HG02759 (cell line): ENCODE data around the gene SLC44A5.
"Not testable (repeated sequence)": the region's sequence is repeated elsewhere in the genome, so short reads cannot be mapped to it uniquely, and the experiment has no call there.

ENCODE experiments used
- ATAC-seq: cut with Tn5 transposase; IDR thresholded peaks from one replicate; pipeline ENCODE4 v1.9.1; 2021; ENCODE audit warnings: mild to moderate bottlenecking, moderate library complexity; ENCODE audit not compliant: unreplicated experiment

SLC44A5 gene

DNA sequence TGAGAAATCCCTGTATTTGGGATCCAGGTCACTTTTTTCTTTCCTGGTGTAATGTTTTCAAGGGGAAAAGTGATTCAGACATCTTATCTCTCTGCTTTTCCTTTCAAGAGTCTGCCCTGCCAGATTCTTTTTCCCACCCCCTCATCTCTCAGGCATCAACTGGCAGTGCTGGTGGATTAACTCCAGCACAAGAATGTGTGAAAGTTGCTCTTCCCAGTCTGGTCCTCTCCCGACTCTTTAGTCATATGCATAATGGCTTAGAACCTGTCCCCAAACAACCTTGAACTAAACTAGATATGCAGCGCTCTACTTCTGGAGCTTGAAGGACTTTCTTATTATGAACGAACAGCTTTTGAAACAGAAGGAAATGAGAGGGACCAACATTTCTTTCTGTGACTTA, 88.5 kb downstream of the SLC44A5 start:
- ATAC-seq, result no peak

DNA sequence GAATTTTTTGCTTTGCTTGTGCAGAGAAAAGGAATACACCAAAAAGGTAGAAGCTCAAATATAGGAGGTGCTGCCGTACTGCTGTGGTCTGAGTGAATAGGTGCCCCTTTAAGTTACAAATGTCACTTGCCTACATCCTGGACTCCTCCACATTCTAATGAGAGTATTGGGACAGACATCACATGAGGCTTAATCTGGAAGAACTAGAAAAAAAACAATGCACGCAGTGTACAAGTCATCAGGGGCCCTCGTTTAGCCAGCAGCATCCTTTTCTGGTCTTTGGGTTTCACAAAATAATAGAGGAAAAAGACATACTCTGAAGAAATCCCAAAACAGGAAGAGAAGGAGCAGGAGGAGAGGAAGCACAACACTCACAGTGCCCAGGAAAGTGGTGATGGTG, 89.3 kb downstream of the SLC44A5 start:
- no peak for ATAC-seq

DNA sequence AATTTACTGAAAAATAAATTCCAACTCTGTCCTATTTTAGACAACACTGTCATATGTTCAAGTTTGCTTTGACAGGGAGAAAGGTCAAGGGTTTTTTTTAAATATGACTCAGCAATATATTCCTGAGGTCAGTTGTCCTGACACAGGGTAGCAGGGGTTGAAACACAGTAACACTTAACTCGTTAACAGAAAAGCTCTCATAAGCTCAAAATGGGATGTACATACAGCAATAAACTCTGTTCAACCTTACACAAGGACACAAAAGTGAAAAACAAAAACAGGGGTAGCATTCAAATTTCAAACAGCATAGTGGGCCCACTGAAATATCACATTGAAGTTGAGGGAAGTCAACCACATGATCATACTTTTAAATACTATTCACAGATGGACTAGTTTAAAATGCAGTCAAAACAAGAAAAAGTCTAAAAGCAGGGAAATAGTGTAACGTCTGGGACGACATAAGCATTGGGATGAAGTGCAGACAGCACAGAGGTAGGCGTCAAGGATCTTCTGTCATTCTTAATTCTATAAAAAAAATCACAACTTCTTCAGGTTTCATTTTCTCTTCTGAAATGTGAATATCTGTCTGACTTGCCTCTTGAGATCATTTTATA, 89.9 kb downstream of the SLC44A5 start:
- no peak for ATAC-seq

DNA sequence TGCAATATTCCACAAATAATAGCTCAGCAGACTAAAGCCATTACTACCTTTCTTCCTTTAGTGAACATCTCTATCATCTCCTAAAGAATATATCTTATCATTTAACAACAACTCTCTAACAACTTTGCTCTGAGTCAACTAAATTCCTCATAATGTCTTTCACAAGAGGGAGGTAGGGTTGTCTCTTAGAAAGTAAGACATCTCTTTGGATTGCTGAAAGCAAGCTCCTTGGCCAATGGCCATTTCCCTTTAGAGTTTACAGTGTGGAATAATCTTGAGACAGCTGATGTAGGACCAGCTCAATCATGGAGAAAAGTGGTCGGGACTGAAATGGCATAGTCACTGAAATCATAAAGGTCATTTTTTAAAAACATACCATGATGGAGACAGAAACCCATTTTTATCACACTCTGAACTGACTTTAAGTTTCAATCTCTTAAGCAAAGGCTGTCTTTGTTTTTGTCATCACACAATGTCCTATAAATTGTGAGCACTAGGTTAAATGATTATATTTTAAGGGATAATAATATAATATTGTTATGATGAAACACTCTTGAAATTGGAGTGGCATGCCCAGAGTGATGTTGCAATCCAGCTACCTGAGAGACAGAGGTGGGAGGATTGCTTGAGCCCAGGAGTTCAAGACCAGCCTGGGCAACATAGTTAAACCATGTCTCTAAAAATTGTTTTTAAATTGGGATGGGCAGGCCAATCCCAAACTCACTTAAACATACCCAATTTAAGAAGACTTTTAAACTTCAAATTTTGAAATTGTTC, 91.1 kb downstream of the SLC44A5 start:
- ATAC-seq, result no peak

DNA sequence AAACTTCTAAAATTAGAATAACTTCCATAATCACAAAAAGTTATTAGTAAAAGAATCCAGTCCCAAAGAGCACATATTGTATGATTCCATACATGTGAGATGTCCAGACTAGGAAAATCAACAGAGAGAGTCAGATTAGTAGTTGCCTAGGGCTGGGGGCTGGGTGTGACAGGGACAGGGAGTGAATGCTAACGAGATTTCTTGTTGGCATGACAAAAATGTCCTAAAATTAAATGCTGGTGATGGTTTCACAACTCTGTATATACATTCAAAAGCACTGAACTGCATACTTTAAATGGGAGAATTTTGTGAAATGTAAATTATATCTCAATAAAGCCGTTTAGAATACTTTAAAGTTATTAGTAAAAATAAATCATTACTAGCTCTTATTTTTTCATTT, 92.2 kb downstream of the SLC44A5 start:
- no peak for ATAC-seq

DNA sequence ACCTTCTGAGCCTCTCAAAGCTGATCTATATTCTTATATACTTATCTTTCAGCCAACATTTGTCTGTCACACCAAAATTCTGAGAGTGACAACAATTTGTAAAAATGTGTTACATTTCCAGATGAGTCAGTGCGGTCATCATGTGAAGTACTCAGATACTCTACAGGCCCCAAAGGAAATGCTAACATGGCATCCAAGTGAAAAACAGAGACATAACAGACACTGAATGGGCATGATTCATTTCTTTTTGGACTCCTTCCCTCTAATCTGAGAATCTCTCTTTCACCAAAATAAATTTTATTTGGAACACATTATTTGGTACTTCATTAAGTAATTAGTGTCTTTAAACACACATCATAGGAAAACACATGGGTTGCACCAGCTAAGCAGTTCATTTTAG, 96.6 kb downstream of the SLC44A5 start:
- ATAC-seq, result no peak

DNA sequence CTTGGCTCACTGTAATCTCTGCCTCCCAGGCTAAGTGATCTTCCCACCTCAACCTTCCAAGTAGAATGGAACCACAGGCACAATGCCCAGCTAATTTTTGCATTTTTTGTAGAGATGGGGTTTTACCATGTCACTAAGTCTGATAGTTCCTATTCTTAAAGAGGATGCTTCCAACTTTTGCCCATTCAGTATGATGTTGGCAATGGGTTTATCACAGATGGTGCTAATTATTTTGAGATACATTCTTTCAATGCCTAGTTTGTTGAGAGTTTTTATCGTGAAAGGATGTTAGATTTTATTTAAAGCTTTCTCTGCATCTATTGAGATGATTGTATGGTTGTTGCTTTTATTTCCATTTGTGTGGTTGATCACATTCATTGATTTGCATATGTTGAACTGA, 103.9 kb downstream of the SLC44A5 start:
- no peak for ATAC-seq

DNA sequence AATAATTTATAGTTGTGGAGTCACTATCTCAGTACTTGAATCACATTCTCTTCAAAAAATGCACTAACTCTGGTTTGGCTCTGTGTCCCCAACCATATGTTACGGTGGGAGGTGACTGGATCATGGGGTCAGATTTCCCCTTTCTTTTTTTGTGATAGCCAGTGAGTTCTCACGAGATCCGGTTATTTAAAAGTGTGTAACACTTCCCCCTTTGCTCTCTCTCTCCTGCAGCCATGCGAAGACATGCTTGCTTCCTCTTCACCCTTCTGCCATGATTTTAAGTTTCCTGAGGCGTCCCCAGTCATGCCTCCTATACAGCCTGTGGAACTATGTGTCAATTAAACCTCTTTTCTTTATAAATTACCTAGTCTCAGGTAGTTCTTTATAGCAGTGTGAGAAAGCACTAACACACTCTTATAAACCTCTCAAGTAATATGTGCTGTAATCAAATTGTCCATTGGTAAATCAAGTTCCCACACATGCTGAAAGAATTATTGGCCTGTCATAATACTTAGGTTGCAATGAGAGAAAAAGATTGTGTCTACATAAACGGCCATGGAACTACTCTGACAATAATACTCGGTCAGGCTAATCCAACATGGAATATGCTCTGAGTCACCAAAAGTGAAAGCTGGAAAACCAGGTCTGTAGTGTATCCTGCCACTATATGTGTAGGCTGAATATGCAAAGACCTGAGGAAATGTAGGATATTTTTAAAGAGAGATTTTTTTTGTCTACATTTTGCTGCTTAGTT, 107.5 kb downstream of the SLC44A5 start:
- ATAC-seq, result no peak

DNA sequence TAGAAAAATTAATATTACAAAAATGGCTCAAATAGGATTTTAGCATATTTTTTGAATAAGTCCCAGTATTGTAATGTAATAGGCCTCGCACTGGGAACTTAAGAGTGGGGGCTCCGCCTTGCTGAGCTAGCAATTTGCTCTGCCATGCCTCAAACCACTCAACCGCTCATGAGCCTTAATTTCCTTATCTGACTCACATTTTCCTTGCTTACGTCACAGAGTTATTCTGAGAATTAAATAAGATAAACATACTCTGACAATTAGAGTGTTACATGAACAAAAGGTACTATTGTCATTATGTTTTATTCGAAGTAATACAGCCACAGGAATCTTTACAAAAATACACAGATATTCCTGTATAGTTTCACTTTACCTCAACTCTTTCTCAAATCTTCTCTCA, 108.1 kb downstream of the SLC44A5 start:
- ATAC-seq, result no peak

DNA sequence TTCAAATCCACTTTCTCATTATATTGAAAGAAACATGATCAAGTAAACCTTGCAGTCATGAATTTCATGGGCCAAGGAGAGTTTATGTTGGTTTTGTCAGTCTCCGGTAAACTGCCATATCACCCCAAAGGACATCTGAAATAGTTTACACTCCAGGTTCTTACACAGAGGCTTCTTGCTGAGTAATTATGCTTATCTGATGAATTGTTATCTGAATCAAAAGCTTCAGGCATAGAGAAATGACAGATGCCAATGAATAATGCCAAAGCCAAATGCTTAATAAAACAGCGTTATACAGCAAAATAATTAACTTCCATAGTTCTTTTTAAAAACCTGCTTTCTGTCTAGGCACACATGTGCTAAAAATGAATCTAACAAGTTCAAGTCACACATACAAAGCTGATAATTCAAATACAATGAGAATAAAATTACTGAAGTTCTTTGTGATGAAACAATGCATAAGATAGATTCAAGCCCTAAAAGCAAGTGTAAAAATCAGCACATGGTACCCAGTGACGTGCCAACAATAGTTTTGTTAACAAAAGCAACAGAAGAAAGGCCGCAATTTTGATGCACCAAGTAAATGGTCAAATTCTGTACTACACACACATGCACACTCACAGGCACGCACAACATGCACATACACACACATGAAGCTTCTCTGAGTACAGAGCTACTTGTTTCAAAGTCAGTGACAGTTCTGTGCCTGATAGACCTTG, 109.2 kb downstream of the SLC44A5 start:
- ATAC-seq, result no peak

DNA sequence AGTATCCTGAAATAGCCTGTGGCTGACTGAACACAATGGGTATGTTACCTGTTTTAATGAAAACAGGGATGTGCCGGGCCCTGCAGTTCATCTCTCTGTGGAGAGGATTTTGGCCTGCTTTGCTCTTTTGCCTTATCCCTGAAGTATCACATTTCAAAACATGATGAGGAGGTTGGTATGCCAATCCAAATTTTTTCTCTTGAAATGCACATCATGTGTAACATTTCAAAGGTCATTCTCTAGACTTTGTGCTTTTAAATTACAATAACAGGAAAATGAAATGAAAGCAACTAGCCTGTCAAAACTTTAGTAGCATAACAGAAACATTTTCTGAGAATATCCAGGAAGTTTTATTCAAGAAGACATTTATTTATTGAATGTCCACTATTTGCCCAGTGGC, 118.9 kb downstream of the SLC44A5 start:
- no peak for ATAC-seq

DNA sequence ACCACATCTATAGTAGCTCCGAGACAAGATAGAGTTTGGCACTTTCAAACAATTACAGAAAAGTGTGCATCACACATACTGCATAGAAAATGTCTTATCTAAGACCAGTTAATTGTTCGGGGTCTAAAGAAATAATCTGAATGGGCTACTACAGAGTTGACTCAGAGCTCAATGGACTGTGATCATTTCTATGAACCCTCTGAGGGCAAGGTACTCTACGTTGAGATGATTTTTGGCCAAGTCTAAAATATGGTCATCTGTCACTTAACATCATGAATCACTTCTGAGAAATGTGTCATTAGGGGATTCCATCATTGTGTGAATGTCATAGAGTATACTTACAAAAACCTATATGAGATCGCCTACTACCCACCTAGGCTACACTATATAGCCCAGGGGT, 123.5 kb downstream of the SLC44A5 start:
- ATAC-seq, result no peak

DNA sequence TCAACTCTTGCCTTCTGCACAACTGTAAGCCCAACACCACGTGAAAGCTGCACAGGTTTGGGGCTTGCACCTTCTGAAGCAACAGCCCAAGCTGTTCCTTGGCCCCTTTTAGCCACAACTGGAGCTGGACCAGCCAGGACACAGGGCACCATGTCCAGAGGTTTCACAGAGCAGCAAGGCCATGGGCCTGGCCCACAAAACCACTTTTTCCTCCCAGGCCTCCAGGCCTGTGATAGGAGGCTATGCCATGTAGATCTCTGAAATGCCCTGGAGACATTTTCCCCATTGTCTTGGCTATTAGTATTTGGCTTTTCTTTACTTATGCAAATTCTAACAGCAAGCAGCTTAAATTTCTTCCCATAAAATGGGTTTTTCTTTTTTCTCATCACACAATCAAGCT, 126.1 kb downstream of the SLC44A5 start:
- ATAC-seq, result no peak

DNA sequence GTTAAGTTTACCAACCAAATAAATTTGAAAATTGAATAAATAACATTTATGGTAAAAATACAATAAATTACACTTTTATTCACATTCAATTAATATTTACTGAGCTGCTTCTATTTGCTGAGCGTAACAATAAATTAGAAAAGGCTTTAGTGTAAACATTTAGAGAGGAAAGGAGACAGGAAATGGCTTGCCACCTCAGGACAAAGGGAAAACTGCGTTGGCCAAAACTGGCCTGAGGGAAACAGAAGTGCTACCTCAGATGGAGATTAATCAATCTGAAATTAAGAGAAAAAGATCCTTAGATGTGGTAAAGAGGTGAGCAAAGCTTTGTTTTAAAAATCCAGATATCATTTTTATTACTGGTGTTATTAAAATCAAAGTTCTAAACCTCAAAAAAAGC, 128.0 kb downstream of the SLC44A5 start:
- ATAC-seq, result no peak

DNA sequence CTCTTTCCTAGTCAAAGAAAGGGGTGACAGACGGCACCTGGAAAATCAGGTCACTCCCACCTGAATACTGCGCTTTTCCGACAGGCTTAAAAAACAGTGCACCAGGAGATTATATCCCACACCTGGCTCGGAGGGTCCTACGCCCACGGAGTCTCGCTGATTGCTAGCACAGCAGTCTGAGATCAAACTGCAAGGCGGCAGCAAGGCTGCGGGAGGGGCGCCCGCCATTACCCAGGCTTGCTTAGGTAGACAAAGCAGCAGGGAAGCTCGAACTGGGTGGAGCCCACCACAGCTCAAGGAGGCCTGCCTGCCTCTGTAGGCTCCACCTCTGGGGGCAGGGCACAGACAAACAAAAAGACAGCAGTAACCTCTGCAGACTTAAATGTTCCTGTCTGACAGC, 134.4 kb downstream of the SLC44A5 start:
- ATAC-seq, result not testable (repeated sequence)

DNA sequence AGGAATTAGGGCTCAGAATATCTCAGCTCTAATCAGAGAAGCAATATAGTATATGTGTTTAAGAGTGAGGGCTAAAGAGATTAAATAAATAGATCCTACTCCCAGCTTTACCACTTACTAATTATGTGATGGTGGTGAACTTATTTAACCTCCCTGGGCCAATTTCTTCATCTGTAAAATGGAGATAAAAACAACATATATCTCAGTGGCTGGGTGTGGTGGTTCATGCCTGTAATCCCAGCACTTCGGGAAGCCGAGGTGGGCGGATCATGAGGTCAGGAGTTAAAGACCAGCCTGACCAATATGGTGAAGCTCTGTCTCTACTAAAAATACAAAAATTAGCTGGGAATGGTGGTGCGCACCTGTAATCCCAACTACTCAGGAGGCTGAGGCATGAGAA, 135.2 kb downstream of the SLC44A5 start:
- no peak for ATAC-seq

DNA sequence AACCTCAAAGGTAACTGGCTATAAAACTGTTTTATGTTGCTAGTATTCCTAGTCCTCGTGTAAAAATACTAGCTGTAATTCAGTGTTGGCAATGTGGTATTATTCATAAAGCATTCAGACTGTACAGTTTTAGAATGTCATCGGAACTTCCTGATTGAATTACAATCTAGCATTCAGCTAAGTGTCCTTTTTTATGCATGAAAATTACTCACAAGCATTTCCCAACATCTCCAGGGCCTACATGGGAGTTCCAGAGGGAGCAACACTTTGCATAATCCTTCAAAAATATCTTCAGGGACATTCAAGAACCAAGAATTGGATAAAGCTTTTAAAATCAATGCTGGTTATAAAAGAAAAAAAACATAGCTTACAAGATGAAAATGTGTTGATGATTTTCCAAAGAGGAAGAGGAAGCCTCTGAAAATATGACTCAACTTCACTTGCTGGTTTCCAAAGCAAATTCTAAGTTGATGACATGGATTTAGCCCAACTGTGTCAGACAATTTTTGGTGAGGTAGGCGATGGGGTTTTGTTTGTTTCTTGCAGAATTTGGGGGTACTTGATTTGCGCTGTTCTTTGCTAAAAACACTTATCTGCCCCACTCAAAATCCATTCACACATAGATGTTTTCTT, 137.8 kb downstream of the SLC44A5 start:
- no peak for ATAC-seq

DNA sequence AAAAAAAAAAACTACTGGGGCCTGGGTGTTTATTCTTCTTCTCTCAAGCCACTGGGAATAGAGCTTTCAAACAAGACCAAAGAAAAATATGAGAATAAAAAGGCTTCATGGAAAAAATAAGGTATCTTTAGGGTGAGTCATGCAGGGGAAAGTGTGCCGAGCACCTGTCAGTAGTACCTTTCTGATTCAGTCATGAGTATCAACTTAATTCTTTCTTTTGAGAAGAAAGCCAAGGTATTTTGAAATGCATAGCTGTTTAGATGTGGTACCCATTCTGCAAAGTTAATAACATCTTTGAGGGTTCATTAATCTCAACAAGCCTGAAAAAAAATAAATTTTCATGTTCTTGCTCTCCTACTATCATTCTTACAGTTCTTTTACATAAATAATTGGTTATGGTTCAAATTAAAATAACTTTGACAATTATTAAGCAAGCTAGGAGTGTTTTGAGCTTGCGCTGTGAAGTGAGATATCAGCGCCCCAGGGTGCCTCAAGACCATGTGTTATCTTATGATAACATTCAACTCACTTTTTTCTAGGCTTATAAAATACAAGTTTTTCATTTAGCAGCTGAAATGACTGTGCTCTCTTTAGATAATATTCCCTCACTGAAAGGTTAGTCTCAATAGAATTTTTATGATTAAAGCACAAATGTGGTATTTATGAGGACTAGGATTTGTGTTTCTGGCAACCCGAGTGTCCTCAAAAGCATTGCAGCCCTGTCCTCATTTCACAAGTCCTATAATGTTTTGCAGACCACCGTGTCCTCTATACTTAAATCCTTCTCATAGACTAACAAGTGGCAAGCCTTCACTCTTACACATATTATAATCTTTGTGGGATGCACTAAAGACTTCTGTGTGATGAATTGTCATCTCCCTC, 138.6 kb downstream of the SLC44A5 start:
- ATAC-seq, result no peak

DNA sequence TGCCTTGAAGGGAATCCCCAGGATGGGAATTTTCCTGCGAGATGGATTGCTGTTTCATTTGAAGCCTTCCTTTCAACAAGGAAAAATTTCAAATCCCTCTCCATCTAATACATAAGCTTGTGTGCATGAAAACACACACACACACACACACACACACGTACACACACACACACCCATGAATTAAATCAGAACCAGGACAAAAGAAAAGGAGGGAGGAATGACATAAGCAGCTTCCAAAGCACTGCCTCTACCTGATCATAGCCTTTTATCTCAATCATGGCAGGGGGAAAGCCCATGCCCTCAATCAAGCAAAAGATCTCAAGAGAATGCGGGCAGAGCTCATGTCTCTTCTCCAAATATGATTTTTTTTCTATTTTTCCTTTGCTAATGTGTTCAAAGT, 139.7 kb downstream of the SLC44A5 start:
- ATAC-seq, result no peak

DNA sequence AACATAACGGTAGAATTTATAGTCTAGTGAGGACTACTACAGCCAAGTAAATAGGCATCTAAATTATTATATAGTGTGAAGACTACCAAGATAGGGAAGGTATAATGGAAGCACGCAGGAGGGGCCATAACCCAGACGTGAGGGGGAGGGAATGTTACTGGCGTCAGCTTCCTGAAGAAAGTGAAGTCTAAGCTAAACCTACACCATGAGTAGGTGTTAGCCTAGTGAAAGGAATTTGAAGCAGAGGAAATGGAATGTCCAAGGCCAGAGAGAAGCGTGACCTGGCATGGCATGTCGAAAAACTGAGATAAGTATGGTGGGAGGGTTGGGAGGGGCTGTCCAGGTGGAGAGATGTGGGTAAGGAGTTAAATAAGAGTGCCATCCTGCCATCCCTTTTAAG, 140.5 kb downstream of the SLC44A5 start:
- no peak for ATAC-seq
